Kidney (tissue), 14 donors: ENCODE results near the gene PTEN. TPM values are rescaled to one million over a fixed set of nuclear protein-coding genes. Genes with fewer than 3 reads are reported as not detected.

Experiments used
- DNase-seq, 5 donors: peaks; one replicate each; pipeline ENCODE4 v3.0.0-alpha.2; 2013 to 2020
- FAIRE-seq: peaks from 2 replicates; lab custom pipeline; 2012; peaks lifted over from hg19 to GRCh38; lab: Jason Lieb, UNC
- H3K27ac ChIP-seq, 2 donors: one replicate each; pipeline ENCODE4 v1.7.0; 2013; ENCODE audit warnings: low read depth in 2 of 2, low read length in 2 of 2, inconsistent platforms in 1 of 2
- H3K27me3 ChIP-seq: one replicate; pipeline ENCODE4 v1.7.1; 2013; ENCODE audit warnings: low read length, inconsistent platforms; ENCODE audit not compliant: control insufficient read depth, insufficient read depth
- H3K36me3 ChIP-seq, 3 donors: one replicate each; pipeline versions ENCODE4 v1.7.0 to v1.7.1; 2013; ENCODE audit warnings: low read length in 3 of 3, control low read depth in 1 of 3, inconsistent platforms in 1 of 3; ENCODE audit not compliant: insufficient read depth in 3 of 3, control insufficient read depth in 2 of 3
- H3K4me1 ChIP-seq, 3 donors: one replicate each; pipeline versions ENCODE4 v1.7.0 to v1.7.1; 2013; ENCODE audit warnings: low read length in 3 of 3, inconsistent platforms in 1 of 3, low read depth in 1 of 3; ENCODE audit not compliant: control insufficient read depth in 2 of 3, insufficient read depth in 2 of 3
- H3K4me3 ChIP-seq, 3 donors: one replicate each; pipeline versions ENCODE4 v1.7.0 to v1.8.1; 2013; ENCODE audit warnings: low read length in 3 of 3, control low read depth in 1 of 3, inconsistent platforms in 1 of 3
- H3K9ac ChIP-seq, 3 donors: one replicate each; pipeline versions ENCODE4 v1.7.0 to v1.7.1; 2013; ENCODE audit warnings: low read length in 3 of 3, control low read depth in 1 of 3, inconsistent platforms in 1 of 3
- H3K9me3 ChIP-seq, 3 donors: one replicate each; pipeline versions ENCODE4 v1.7.0 to v1.7.1; 2013; ENCODE audit warnings: low read length in 3 of 3, control low read depth in 1 of 3, inconsistent platforms in 1 of 3; ENCODE audit not compliant: control insufficient read depth in 2 of 3, insufficient read depth in 1 of 3
- CTCF ChIP-seq: IDR thresholded peaks from 3 replicates; pipeline ENCODE4 v1.5.1; 2012; ENCODE audit warnings: mild to moderate bottlenecking, moderate library complexity, borderline replicate concordance; ENCODE audit not compliant: insufficient read depth; ENCODE audit errors: extremely low read depth
- intact Hi-C: fragments of 100-400 bp; cut with DNase I; formaldehyde crosslinking; loops from one replicate; pipeline ENCODE4 v1.11.1; 2022
- polyA plus RNA-seq: library from polyadenylated mRNA; stranded (reverse); fragments of 350-450 nt; fragmentation: Illumina TruSeq; extraction: RNeasy Lipid Tissue Mini Kit (QIAGEN cat#74804); gene quantifications from one replicate; pipeline ENCODE4 v1.2.3, GENCODE V29; 2014; ENCODE audit warnings: low read depth, low replicate concordance; ENCODE audit not compliant: insufficient read depth
- total RNA-seq: library from RNA; stranded (reverse); fragmentation: NEBNext Ultra II Directional; extraction: Animal tissue kit (Norgen Biotek cat#: 25700); gene quantifications from one replicate; pipeline ENCODE4 v1.2.1, GENCODE V29; 2021
- donor health status: control.
- donor health status: control.
- donor health status: control.
- donor health status: control.
- donor health status: control.
- donor health status: DM: yes; HTN: yes; CAD: no.
- donor health status: Normal renal cell carcinoma (clear cell type).

Gene PTEN
- total and polyA plus RNA-seq, 2 donors from 2014 or later: 22.3 to 154 TPM

GRCh38 chr10:88012641-88013040, 149.2 kb downstream of the PTEN start:
- H3K4me3 ChIP-seq: no peak overlapping the region
- no peaks in the 10 kb centered on the region for H3K36me3 ChIP-seq
- no peaks in the 10 kb centered on the region for H3K4me1 ChIP-seq
- intact Hi-C loops: no loop called here
- FAIRE-seq: no peak
- H3K27me3 ChIP-seq: no peaks in the 10 kb centered on the region
- no peak overlapping the region for H3K9ac ChIP-seq
- no peak for TF ChIP-seq CTCF
- H3K27ac ChIP-seq: no peak overlapping the region
- H3K9me3 ChIP-seq: no peaks in the 10 kb centered on the region
- no peak for DNase-seq

GRCh38 chr10:88017781-88018180, 154.4 kb downstream of the PTEN start:
- H3K36me3 ChIP-seq: no peaks in the 10 kb centered on the region
- no peak for DNase-seq
- no peak overlapping the region for H3K9ac ChIP-seq
- H3K27ac ChIP-seq: no peak overlapping the region
- intact Hi-C loops: no loop called here
- no peak overlapping the region for H3K4me3 ChIP-seq
- no peaks in the 10 kb centered on the region for H3K9me3 ChIP-seq
- no peaks in the 10 kb centered on the region for H3K27me3 ChIP-seq
- no peaks in the 10 kb centered on the region for H3K4me1 ChIP-seq
- no peak for TF ChIP-seq CTCF
- no peak for FAIRE-seq

GRCh38 chr10:88019753-88020152, 156.3 kb downstream of the PTEN start:
- Histone ChIP-seq H3K27ac (no peak overlapping the region), H3K9ac (no peak overlapping the region), H3K36me3 (no peaks in the 10 kb centered on the region), H3K4me1 (no peaks in the 10 kb centered on the region), H3K4me3 (no peak overlapping the region), H3K9me3 (no peaks in the 10 kb centered on the region), H3K27me3 (no peaks in the 10 kb centered on the region)
- FAIRE-seq (no peak), DNase-seq (no peak)
- intact Hi-C loops: no loop called here
- TF ChIP-seq CTCF: no peak

Other genes starting within 250 kb of the PTEN start
- 84.2 TPM for gene PAPSS2, start 203.7 kb upstream of the PTEN start, total RNA-seq
- gene PAPSS2, start 203.7 kb upstream of the PTEN start, polyA plus RNA-seq: 23.5 TPM
- 57.3 TPM for gene ATAD1, start 45.4 kb upstream of the PTEN start, total RNA-seq
- gene ATAD1, start 45.4 kb upstream of the PTEN start, polyA plus RNA-seq: 22.0 TPM
- gene KLLN, start 92 bp upstream of the PTEN start, total RNA-seq: 1.7 TPM
- gene KLLN, start 92 bp upstream of the PTEN start, polyA plus RNA-seq: 0.82 TPM